Fibroblast of lung (primary cell): Measurements from ENCODE around the gene SMAD3. TPM values are rescaled to one million over a fixed set of nuclear protein-coding genes. Genes with fewer than 3 reads are reported as not detected.
"Not testable (repeated sequence)": the region's sequence is repeated elsewhere in the genome, so short reads cannot be mapped to it uniquely, and the experiment has no call there.

Experiments
- DNase-seq, 2 donors: peaks; one replicate each; pipeline versions ENCODE4 v3.0.0 to v3.0.0-alpha.2; 2010; ENCODE audit warnings: low read depth in 2 of 2
- H2AFZ ChIP-seq: 2 replicates; pipeline ENCODE4 v1.5.1; 2012; ENCODE audit warnings: low read length, control low read depth, inconsistent platforms
- H3K27ac ChIP-seq: 2 replicates; pipeline ENCODE4 v1.5.1; 2011; ENCODE audit warnings: low read length, control low read depth; ENCODE audit not compliant: insufficient read depth
- H3K27me3 ChIP-seq: 2 replicates; pipeline ENCODE4 v1.5.1; 2011; ENCODE audit warnings: mild to moderate bottlenecking, low read length; ENCODE audit not compliant: control insufficient read depth, insufficient read depth
- H3K36me3 ChIP-seq: 2 replicates; pipeline ENCODE4 v1.5.1; 2011; ENCODE audit warnings: low read length; ENCODE audit not compliant: control insufficient read depth, insufficient read depth
- H3K4me1 ChIP-seq: 2 replicates; pipeline ENCODE4 v1.5.1; 2011; ENCODE audit warnings: low read length; ENCODE audit not compliant: control insufficient read depth, insufficient read depth; ENCODE audit errors: extremely low read depth
- H3K4me2 ChIP-seq: 2 replicates; pipeline ENCODE4 v1.5.1; 2011; ENCODE audit warnings: low read length, control low read depth; ENCODE audit not compliant: insufficient read depth; ENCODE audit errors: extremely low read depth
- H3K4me3 ChIP-seq, 4 experiments: fragments of 200-600 bp in 1 of 4; sonication (generic) in 1 of 4; replicated peaks in 1 of 4; 2 replicates each; pipeline ENCODE4 v1.5.1; 2011 to 2016; ENCODE audit warnings: low read length in 4 of 4, low read depth in 3 of 4, mild to moderate bottlenecking in 3 of 4, control low read depth in 2 of 4, inconsistent platforms in 1 of 4, mixed read lengths in 1 of 4; ENCODE audit not compliant: insufficient read depth in 1 of 4; ENCODE audit errors: control extremely low read depth in 1 of 4
- H3K79me2 ChIP-seq: 2 replicates; pipeline ENCODE4 v1.5.1; 2012; ENCODE audit warnings: mild to moderate bottlenecking, low read length, inconsistent platforms; ENCODE audit not compliant: control insufficient read depth, insufficient read depth
- H3K9ac ChIP-seq: 2 replicates; pipeline ENCODE4 v1.5.1; 2011; ENCODE audit warnings: mild to moderate bottlenecking, low read length, control low read depth; ENCODE audit not compliant: insufficient read depth
- H3K9me3 ChIP-seq: 2 replicates; pipeline ENCODE4 v1.5.1; 2012; ENCODE audit warnings: low read depth, low read length; ENCODE audit not compliant: control insufficient read depth, insufficient read depth
- H4K20me1 ChIP-seq: 2 replicates; pipeline ENCODE4 v1.5.1; 2011; ENCODE audit warnings: low read length; ENCODE audit not compliant: control insufficient read depth, insufficient read depth; ENCODE audit errors: extremely low read depth
- CTCF ChIP-seq, 2 donors: IDR thresholded peaks in 1 of 2; conservative IDR thresholded peaks in 1 of 2; 1 replicate in 1 of 2; 2 replicates in 1 of 2; pipeline ENCODE4 v1.5.1; 2011 to 2012; ENCODE audit warnings: low read length in 2 of 2, control low read depth in 1 of 2, inconsistent platforms in 1 of 2, low read depth in 1 of 2, mild to moderate bottlenecking in 1 of 2
- EZH2 ChIP-seq: IDR thresholded peaks from 2 replicates; pipeline ENCODE4 v1.5.1; 2012; ENCODE audit warnings: low read length, control low read depth, mild to moderate bottlenecking; ENCODE audit errors: missing control alignments
- polyA plus RNA-seq, 2 donors: library from polyadenylated mRNA; depleted of rRNA in 1 of 2; stranded (reverse) in 1 of 2; unstranded in 1 of 2; fragments of >200 nt; gene quantifications; 2 replicates each; pipeline ENCODE4 v1.2.1, GENCODE V29; 2011 to 2012; ENCODE audit warnings: missing spikeins in 1 of 2
- total RNA-seq: library from RNA; depleted of rRNA; stranded (reverse); fragments of >200 nt; gene quantifications from 2 replicates; pipeline ENCODE4 v1.2.1, GENCODE V29; 2014

Gene SMAD3
- total and polyA plus RNA-seq, 2 donors (not counting 1 experiment from before 2014, with no cell fraction given) = 69.9 to 173 TPM

DNA sequence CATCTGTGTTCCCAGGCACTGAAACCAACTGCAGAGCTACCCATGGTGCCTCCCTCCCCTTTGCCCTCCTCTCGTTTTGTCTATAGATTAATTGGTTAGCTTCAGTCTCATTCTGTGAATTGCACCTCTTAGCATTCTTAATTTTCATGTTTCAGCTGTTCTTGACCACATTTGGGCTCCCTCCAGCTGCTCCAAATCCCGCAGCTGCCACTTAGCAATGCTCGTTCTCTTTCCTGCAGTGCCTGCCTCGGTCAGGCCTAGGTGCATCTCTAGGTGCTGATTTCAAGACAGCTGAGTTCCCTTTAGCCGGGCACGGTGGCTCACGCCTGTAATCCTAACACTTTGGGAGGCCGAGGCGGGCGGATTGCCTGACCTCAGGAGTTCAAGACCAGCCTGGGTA lies 47.0 kb upstream of the SMAD3 start:
- TF ChIP-seq EZH2 = no peak
- TF ChIP-seq CTCF (conservative IDR thresholded peaks at IDR 0.05 in 1 of 2, IDR thresholded peaks at IDR 0.05 in 1 of 2; ENCODE audit: low read depth in 1 of 2, low read length in 2 of 2) = no peak
- no peak overlapping the region for H2AFZ ChIP-seq
- no peaks in the 10 kb centered on the region for H3K9me3 ChIP-seq
- H4K20me1 ChIP-seq = no peaks in the 10 kb centered on the region
- no peak overlapping the region for H3K4me2 ChIP-seq
- H3K9ac ChIP-seq = no peak overlapping the region
- no peak for DNase-seq
- H3K36me3 ChIP-seq = no peaks in the 10 kb centered on the region
- H3K79me2 ChIP-seq = no peaks in the 10 kb centered on the region
- no peak overlapping the region for H3K4me3 ChIP-seq
- no peaks in the 10 kb centered on the region for H3K27me3 ChIP-seq
- H3K4me1 ChIP-seq = peaks cover 3% of the 10 kb centered on the region
- no peak overlapping the region for H3K27ac ChIP-seq

DNA sequence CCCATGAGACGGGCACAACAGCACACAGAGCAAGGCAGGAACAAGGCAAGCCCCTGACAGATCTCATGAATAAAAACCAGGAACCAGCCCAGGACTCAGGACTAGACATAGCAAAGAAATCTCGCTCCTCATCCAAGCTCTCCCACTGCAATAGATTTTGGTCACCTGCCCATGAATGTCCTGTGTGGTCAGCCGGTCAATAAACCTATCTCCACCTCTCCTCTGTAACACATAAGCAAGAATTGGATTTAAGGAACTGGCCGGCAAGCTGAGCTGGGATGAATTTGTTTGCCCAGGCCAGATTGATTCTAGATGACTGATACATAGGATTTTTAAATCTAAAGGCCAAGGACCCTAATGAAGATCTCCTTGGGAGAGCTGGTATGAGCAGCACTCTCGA lies 46.3 kb upstream of the SMAD3 start:
- no peak for DNase-seq
- no peak for TF ChIP-seq CTCF (conservative IDR thresholded peaks at IDR 0.05 in 1 of 2, IDR thresholded peaks at IDR 0.05 in 1 of 2; ENCODE audit: low read depth in 1 of 2, low read length in 2 of 2)
- no peak for TF ChIP-seq EZH2
- H3K27ac ChIP-seq = no peak overlapping the region

DNA sequence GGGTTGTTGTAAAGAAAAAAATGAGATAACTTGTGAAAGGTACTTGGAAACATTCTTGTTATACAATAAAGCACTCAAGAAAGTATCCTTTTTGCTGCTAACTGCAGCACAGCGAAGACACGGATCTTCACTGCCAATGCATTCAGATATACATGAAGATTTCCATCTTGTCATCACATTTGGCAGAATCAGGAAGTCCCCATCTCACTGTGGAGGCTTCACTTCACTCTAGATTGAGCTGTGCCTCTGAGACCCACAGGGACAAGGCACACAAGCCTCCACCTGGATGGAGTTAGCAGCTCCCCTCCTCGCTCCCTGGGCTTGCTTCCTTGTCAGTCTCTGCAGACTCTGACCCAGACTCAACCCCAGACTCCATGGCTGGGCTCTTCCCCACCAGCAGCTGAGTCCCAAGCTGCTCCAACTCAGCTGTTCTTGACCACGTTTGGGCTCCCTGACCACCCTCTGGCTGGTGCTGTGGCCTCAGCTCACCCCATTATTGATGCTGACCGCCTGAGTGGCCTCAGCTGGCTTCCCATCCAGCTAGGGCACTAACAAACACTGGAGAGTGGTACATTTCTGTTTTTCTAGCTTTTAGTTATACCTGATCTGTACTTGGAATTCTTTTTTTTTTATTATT lies 45.4 kb upstream of the SMAD3 start:
- Histone ChIP-seq H3K9ac (no peak overlapping the region), H3K4me3 (no peak overlapping the region), H3K4me2 (no peak overlapping the region), H4K20me1 (no peaks in the 10 kb centered on the region), H2AFZ (no peak overlapping the region), H3K4me1 (peaks cover 16% of the 10 kb centered on the region), H3K27ac (no peak overlapping the region), H3K36me3 (no peaks in the 10 kb centered on the region), H3K9me3 (no peaks in the 10 kb centered on the region), H3K27me3 (no peaks in the 10 kb centered on the region), H3K79me2 (no peaks in the 10 kb centered on the region)
- TF ChIP-seq CTCF (conservative IDR thresholded peaks at IDR 0.05 in 1 of 2, IDR thresholded peaks at IDR 0.05 in 1 of 2; ENCODE audit: low read depth in 1 of 2, low read length in 2 of 2) (no peak), EZH2 (no peak)
- DNase-seq = no peak

More for the DNA sequence above, 46.3 kb upstream of the SMAD3 start:
- Histone ChIP-seq H3K9me3 (no peaks in the 10 kb centered on the region), H3K4me3 (no peak overlapping the region), H2AFZ (no peak overlapping the region), H3K79me2 (no peaks in the 10 kb centered on the region), H3K36me3 (no peaks in the 10 kb centered on the region), H3K9ac (no peak overlapping the region), H4K20me1 (no peaks in the 10 kb centered on the region), H3K4me1 (peaks cover 10% of the 10 kb centered on the region), H3K27me3 (no peaks in the 10 kb centered on the region), H3K4me2 (no peak overlapping the region)

DNA sequence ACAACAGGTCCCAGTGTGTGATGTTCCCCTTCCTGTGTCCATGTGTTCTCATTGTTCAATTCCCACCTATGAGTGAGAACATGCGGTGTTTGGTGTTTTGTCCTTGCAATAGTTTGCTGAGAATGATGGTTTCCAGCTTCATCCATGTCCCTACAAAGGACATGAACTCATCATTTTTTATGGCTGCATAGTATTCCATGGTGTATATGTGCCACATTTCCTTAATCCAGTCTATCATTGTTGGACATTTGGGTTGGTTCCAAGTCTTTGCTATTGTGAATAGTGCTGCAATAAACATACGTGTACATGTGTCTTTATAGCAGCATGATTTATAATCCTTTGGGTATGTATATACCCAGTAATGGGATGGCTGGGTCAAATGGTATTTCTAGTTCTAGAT lies 44.7 kb upstream of the SMAD3 start:
- H3K9me3 ChIP-seq, H3K79me2 ChIP-seq, H4K20me1 ChIP-seq, H3K4me2 ChIP-seq, H3K36me3 ChIP-seq, DNase-seq, H3K9ac ChIP-seq, H3K27me3 ChIP-seq, H2AFZ ChIP-seq, H3K27ac ChIP-seq, H3K4me3 ChIP-seq: not testable (repeated sequence)
- H3K4me1 ChIP-seq = peaks cover 23% of the 10 kb centered on the region
